ENCODE results near the gene PPIA. TPM values are rescaled to one million over a fixed set of nuclear protein-coding genes. Genes with fewer than 3 reads are reported as not detected.

The PPIA gene
- total RNA-seq, 1 experiment from 2014 or later = 2,465 TPM

DNA sequence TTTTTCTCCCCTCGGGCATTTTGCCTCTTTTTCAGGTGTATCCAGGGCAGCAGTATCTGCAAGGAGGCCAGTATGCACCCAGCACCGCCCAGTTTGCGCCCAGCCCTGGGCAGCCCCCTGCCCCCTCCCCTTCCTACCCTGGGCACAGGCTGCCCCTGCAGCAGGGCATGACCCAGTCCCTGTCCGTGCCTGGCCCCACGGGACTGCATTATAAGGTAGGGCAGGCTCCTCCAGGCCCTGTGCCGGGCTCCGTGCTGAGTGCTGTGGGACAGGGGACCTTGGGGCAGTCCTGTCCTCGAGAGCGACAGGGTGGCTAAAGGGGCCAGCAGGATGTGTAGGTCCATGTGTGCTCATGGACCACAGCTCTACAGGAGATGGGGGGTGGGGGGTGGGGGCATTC, 37.2 kb upstream of the PPIA start:
- H3K27ac Mint-ChIP-seq = no peak overlapping the region
- POLR2A ChIA-PET = no interaction called here
- H3K27me3 Mint-ChIP-seq (ENCODE audit: low read depth) = no peaks in the 10 kb centered on the region
- H3K4me1 Mint-ChIP-seq = peaks cover 12% of the 10 kb centered on the region
- no peak for ATAC-seq
- H3K9me3 Mint-ChIP-seq = no peaks in the 10 kb centered on the region
- H3K4me3 Mint-ChIP-seq = no peak overlapping the region
- TF ChIP-seq KAT7 (CRISPR knock-in tag; IDR thresholded peaks at IDR 0.05; ENCODE audit: borderline replicate concordance) = no peak
- TF ChIP-seq ZNF138 (CRISPR knock-in tag; conservative IDR thresholded peaks at IDR 0.05) = no peak
- TF ChIP-seq ZNF232 (CRISPR knock-in tag; IDR thresholded peaks at IDR 0.05) = no peak
- TF ChIP-seq, protein P1, sequence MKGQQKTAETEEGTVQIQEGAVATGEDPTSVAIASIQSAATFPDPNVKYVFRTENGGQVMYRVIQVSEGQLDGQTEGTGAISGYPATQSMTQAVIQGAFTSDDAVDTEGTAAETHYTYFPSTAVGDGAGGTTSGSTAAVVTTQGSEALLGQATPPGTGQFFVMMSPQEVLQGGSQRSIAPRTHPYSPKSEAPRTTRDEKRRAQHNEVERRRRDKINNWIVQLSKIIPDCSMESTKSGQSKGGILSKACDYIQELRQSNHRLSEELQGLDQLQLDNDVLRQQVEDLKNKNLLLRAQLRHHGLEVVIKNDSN (CRISPR knock-in tag; IDR thresholded peaks at IDR 0.05) = no peak
- TF ChIP-seq, protein P2, sequence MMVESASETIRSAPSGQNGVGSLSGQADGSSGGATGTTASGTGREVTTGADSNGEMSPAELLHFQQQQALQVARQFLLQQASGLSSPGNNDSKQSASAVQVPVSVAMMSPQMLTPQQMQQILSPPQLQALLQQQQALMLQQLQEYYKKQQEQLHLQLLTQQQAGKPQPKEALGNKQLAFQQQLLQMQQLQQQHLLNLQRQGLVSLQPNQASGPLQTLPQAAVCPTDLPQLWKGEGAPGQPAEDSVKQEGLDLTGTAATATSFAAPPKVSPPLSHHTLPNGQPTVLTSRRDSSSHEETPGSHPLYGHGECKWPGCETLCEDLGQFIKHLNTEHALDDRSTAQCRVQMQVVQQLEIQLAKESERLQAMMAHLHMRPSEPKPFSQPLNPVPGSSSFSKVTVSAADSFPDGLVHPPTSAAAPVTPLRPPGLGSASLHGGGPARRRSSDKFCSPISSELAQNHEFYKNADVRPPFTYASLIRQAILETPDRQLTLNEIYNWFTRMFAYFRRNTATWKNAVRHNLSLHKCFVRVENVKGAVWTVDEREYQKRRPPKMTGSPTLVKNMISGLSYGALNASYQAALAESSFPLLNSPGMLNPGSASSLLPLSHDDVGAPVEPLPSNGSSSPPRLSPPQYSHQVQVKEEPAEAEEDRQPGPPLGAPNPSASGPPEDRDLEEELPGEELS (CRISPR knock-in tag; IDR thresholded peaks at IDR 0.05) = no peak
- TF ChIP-seq GABPB1 (CRISPR knock-in tag; IDR thresholded peaks at IDR 0.05) = no peak
- TF ChIP-seq ZNF121 (CRISPR knock-in tag; IDR thresholded peaks at IDR 0.05) = no peak
- no peak for TF ChIP-seq SP1 (CRISPR knock-in tag; conservative IDR thresholded peaks at IDR 0.05)
- no peak for TF ChIP-seq SMAD3 (CRISPR knock-in tag; IDR thresholded peaks at IDR 0.05; ENCODE audit: borderline replicate concordance)
- TF ChIP-seq ESRRA (CRISPR knock-in tag; IDR thresholded peaks at IDR 0.05; ENCODE audit: borderline replicate concordance) = no peak
- TF ChIP-seq, protein P3, sequence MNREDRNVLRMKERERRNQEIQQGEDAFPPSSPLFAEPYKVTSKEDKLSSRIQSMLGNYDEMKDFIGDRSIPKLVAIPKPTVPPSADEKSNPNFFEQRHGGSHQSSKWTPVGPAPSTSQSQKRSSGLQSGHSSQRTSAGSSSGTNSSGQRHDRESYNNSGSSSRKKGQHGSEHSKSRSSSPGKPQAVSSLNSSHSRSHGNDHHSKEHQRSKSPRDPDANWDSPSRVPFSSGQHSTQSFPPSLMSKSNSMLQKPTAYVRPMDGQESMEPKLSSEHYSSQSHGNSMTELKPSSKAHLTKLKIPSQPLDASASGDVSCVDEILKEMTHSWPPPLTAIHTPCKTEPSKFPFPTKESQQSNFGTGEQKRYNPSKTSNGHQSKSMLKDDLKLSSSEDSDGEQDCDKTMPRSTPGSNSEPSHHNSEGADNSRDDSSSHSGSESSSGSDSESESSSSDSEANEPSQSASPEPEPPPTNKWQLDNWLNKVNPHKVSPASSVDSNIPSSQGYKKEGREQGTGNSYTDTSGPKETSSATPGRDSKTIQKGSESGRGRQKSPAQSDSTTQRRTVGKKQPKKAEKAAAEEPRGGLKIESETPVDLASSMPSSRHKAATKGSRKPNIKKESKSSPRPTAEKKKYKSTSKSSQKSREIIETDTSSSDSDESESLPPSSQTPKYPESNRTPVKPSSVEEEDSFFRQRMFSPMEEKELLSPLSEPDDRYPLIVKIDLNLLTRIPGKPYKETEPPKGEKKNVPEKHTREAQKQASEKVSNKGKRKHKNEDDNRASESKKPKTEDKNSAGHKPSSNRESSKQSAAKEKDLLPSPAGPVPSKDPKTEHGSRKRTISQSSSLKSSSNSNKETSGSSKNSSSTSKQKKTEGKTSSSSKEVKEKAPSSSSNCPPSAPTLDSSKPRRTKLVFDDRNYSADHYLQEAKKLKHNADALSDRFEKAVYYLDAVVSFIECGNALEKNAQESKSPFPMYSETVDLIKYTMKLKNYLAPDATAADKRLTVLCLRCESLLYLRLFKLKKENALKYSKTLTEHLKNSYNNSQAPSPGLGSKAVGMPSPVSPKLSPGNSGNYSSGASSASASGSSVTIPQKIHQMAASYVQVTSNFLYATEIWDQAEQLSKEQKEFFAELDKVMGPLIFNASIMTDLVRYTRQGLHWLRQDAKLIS (CRISPR knock-in tag; IDR thresholded peaks at IDR 0.05; ENCODE audit: borderline replicate concordance) = no peak
- TF ChIP-seq, protein P4, sequence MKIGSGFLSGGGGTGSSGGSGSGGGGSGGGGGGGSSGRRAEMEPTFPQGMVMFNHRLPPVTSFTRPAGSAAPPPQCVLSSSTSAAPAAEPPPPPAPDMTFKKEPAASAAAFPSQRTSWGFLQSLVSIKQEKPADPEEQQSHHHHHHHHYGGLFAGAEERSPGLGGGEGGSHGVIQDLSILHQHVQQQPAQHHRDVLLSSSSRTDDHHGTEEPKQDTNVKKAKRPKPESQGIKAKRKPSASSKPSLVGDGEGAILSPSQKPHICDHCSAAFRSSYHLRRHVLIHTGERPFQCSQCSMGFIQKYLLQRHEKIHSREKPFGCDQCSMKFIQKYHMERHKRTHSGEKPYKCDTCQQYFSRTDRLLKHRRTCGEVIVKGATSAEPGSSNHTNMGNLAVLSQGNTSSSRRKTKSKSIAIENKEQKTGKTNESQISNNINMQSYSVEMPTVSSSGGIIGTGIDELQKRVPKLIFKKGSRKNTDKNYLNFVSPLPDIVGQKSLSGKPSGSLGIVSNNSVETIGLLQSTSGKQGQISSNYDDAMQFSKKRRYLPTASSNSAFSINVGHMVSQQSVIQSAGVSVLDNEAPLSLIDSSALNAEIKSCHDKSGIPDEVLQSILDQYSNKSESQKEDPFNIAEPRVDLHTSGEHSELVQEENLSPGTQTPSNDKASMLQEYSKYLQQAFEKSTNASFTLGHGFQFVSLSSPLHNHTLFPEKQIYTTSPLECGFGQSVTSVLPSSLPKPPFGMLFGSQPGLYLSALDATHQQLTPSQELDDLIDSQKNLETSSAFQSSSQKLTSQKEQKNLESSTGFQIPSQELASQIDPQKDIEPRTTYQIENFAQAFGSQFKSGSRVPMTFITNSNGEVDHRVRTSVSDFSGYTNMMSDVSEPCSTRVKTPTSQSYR (CRISPR knock-in tag; IDR thresholded peaks at IDR 0.05) = no peak
- TF ChIP-seq, protein P5, sequence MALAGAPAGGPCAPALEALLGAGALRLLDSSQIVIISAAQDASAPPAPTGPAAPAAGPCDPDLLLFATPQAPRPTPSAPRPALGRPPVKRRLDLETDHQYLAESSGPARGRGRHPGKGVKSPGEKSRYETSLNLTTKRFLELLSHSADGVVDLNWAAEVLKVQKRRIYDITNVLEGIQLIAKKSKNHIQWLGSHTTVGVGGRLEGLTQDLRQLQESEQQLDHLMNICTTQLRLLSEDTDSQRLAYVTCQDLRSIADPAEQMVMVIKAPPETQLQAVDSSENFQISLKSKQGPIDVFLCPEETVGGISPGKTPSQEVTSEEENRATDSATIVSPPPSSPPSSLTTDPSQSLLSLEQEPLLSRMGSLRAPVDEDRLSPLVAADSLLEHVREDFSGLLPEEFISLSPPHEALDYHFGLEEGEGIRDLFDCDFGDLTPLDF (CRISPR knock-in tag; IDR thresholded peaks at IDR 0.05) = no peak
- TF ChIP-seq ETV6 (CRISPR knock-in tag; IDR thresholded peaks at IDR 0.05) = no peak
- H3K36me3 Mint-ChIP-seq = peaks cover 35% of the 10 kb centered on the region
- CTCF ChIA-PET = no interaction called here
- DNase-seq (ENCODE audit: low spot score) = no peak

DNA sequence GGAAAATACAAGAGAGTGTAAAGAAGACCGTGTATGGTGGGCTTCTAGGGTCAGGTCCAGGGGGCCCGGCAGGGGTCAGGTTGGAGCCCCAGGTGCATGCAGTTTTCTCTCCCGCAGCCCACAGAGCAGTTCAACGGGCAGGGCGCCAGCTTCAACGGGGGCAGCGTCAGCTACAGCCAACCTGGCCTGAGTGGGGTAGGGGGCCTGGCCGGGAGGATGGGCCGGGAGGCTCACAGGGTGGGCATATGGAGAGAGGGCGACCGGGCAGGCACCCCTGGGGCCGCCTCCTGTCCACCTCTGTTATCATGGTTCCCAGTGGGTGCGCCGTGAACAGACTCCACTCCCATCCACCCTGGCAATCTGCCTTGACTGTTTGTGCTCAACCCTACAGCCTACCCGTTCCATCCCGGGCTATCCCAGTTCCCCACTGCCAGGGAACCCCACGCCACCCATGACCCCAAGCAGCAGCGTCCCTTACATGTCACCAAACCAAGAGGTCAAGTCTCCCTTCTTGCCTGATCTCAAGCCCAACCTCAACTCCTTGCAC, 36.4 kb upstream of the PPIA start:
- peaks cover 43% of the 10 kb centered on the region for H3K36me3 Mint-ChIP-seq
- ChIA-PET POLR2A (no interaction called here), CTCF (no interaction called here)
- no peak overlapping the region; the same call in 1 of the 2 replicates for H3K27ac Mint-ChIP-seq
- DNase-seq (ENCODE audit: low spot score) = no peak
- ATAC-seq = no peak
- H3K27me3 Mint-ChIP-seq (ENCODE audit: low read depth) = no peaks in the 10 kb centered on the region
- H3K9me3 Mint-ChIP-seq = no peaks in the 10 kb centered on the region
- peaks cover 4% of the 10 kb centered on the region; the same call in 1 of the 2 replicates for H3K4me1 Mint-ChIP-seq
- H3K4me3 Mint-ChIP-seq = no peak overlapping the region
- TF ChIP-seq, protein P6, sequence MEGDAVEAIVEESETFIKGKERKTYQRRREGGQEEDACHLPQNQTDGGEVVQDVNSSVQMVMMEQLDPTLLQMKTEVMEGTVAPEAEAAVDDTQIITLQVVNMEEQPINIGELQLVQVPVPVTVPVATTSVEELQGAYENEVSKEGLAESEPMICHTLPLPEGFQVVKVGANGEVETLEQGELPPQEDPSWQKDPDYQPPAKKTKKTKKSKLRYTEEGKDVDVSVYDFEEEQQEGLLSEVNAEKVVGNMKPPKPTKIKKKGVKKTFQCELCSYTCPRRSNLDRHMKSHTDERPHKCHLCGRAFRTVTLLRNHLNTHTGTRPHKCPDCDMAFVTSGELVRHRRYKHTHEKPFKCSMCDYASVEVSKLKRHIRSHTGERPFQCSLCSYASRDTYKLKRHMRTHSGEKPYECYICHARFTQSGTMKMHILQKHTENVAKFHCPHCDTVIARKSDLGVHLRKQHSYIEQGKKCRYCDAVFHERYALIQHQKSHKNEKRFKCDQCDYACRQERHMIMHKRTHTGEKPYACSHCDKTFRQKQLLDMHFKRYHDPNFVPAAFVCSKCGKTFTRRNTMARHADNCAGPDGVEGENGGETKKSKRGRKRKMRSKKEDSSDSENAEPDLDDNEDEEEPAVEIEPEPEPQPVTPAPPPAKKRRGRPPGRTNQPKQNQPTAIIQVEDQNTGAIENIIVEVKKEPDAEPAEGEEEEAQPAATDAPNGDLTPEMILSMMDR (IDR thresholded peaks at IDR 0.05) = no peak
- TF ChIP-seq, protein P4 (CRISPR knock-in tag; IDR thresholded peaks at IDR 0.05) = no peak
- no peak for TF ChIP-seq ETV6 (CRISPR knock-in tag; IDR thresholded peaks at IDR 0.05)
- TF ChIP-seq SMAD3 (CRISPR knock-in tag; IDR thresholded peaks at IDR 0.05; ENCODE audit: borderline replicate concordance) = no peak
- TF ChIP-seq, protein P2 (CRISPR knock-in tag; IDR thresholded peaks at IDR 0.05) = no peak

Measured in WTC11 (cell line).